ENCODE measurements around the gene RAB3IP.
"Not testable (repeated sequence)": the region's sequence is repeated elsewhere in the genome, so short reads cannot be mapped to it uniquely, and the experiment has no call there.

RAB3IP gene

DNA sequence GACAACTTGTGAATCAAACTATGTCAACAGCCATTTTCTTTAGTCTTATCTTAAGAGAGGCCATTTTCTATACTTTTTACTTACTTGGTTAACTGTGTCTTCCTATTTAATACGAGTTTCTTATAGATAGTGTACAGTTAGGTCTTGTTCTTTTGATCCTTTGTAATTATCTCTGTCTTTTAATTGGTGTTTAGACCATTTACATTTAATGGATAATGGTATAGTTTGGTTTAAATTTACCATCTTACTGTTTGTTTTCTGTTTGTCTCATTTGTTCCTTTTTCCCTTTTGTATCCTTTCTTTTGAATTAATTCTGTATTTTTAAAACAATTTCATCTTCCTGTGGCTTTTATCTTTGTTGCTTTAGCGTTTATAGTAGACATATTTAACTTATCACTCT, 19.4 kb downstream of the RAB3IP start:
- no peak for DNase-seq

DNA sequence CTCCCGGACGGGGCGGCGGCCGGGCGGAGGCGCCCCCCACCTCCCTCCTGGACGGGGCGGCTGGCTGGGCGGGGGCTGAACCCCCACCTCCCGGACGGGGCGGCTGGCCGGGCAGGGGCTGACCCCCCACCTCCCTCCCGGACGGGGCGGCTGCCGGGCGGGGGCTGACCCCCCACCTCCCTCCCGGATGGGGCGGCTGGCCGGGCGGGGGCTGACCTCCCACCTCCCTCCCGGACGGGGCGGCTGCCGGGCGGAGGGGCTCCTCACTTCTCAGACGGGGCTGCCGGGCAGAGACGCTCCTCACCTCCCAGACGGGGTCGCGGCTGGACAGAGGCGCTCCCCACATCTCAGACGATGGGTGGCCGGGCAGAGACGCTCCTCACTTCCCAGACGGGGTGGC, 20.9 kb downstream of the RAB3IP start:
- not testable (repeated sequence) for DNase-seq

DNA sequence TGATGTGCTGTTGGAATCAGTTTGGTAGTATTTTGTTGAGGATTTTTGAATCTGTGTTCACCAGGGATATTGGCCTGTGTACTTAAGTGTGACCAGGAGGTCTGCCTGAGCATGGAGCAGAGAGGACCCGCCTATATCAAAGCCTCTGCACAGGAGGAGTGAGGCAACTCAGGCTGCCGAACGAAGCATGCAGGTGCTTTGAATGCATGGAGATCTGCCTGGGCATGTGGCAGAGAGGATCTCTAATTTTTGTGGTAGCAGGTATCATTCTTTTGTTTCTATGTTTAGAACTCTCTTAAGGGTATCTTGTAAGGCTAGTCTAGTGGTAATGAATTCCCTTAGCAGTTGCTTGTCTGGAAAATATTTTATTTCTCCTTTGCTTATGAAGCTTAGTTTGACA, 26.9 kb downstream of the RAB3IP start:
- DNase-seq: no peak

DNA sequence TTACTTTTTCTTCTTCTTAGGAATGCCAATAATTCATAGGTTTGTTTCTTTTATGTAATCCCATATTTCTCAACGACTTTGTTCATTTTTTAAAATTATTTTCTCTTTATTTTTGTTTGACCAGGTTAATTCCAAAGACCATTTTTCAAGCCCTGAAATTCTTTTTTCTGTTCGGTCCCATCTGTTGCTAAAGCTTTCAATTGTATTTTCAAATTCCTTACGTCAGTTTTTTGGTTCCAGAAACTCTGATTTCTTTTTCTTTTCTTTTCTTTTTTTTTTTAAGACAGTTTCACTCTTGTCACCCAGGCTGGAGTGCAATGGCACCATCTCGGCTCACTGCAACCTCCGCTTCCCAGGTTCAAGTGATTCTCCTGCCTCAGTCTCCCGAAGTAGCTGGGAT, 27.6 kb downstream of the RAB3IP start:
- DNase-seq: no peak

DNA sequence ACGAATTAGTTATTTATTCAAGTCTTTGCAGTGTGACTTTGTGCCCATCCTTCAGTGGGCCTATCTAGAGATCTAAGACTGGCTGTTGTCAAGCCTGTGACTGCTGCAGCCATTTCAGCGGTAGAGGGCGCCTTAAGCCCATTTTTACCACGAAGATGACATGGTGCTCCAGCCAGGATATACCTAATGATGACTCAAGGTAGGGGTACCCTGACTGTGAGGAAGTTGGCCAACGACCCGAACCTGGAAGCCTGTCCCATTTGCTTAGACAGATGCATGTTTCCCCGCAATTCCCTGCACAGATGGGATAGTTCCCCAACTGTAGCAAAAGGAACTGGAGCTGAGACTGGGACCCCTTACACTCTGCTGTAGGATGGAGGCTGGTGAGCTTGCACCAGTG, 41.3 kb downstream of the RAB3IP start:
- DNase-seq: no peak

DNA sequence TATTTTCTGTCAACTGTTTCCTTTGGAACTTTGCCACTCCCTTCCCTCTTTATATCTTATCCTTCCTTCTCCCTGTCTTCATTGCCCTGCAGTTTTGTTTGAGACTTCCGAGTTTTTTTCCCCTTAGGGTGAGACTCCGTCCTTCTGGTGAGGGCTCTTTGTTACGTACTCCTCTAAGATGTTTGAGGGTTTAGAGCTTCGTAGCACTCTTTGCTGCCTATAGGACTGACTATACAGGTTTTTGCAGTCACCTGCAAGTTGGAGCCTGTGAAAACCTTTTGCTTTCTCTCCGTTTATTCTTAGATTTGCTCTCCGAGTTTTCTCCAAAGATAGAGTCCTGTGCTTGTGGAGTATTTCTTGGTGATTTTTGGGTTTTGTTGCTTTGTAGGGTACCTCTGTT, 44.7 kb downstream of the RAB3IP start:
- no peak for DNase-seq

DNA sequence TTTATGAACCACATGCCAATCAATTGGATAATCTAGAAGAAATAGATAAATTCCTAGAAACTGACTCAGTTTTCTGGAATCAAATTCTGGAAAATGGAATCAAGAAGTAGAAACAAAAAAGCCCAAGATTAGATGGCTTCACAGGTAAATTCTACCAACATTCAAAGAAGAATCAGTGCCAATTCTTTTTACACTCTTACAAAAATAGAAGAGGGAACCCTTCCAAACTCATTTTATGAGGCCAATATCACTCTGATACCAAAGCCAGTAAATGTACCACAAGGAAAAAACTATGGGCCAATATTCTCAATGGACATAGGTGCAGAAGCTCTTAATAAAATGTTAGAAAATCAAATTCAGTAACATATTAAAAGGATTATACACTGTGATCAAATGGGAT, 50.7 kb downstream of the RAB3IP start:
- no peak for DNase-seq

DNA sequence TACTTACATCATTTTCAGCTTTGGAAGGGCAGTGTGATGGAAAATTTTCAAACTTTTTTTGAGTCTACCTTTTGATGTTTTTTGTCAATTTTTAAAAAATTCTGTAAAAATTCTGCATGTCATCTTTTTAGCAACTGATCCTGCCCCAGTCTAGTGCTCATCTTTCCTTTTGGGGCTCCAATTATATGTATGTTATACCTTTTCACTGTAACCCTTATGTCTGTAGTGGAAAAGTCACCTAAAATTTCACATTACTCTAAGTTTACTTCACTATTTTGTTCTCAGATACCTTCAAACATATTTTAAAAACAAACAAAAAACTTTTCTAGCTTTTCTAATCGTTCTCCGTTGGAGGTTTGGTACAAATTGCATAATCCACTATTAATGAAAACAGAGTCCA, 53.9 kb downstream of the RAB3IP start:
- no peak for DNase-seq

DNA sequence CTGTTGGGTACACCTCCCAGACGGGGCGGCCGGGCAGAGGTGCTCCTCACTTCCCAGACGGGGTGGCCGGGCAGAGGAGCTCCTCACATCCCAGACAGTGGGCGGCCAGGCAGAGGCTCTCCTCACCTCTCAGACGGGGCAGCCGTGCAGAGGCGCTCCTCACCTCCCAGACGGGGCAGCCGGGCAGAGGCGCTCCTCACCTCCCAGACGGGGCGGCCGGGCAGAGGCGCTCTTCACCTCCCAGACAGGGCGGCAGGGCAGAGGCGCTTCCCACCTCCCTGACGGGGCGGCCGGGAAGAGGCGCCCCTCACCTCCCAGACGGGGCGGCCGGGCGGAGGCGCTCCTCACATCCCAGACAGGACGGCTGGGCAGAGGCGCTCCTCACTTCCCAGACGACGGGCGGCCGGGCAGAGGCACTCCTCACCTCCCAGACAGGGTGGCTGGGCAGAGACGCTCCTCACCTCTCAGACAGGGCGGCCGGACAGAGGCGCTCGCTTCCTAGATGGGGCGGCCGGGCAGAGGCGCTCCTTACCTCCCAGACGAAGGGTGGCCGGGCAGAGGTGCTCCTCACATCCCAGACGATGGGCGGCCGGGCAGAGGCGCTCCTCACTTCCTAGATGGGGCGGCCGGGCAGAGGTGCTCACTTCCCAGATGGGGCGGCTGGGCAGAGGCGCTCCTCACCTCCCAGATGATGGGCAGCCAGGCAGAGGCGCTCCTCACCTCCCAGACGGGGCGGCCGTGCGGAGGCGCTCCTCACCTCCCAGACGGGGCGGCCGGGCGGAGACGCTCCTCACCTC, 68.6 kb downstream of the RAB3IP start:
- DNase-seq: not testable (repeated sequence)

DNA sequence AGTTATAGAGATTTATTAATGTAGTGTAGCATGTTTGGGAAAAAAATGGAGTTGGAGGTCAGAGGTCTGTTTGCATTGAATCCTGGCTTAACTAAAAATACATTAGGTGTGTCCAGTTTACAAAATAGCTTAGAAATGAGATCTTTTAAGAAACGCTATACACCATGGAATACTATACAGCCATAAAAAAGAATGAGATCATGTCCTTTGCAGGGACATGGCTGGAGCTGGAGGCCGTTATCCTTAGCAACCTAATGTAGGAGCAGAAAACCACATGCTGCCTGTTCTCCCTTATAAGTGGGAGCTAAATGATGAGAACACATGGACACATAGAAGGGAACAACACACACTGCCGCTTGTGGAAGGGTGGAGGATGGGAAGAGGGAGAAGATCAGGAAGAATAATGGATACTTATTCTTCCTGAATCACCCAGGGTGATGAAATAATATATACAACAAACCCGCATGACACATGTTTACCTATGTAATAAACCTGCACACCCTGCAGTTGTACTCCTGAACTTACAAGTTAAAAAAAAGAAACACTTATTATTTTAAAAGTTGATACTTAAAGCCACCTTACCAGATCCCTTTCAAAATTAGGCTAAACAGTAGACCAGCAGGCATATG, 72.3 kb downstream of the RAB3IP start:
- no peak for DNase-seq

DNA sequence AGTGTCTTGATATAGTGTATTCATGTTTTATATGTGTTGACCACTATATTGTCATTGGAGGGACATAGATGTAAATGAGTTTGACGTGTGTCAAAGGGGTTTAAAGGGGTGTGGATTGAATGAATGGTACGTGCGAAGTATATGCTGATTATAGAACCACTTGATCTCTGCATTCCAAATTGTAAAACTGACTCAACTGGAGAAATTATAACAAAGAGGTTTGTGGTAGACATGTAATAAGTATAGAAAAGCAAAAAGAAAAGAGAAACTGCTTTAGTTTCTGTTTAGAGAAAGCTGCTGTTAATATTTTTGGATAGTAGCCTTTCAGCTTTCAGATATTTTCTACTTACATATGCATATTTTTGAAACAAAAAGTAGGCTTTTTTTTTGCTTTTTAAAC, 77.4 kb downstream of the RAB3IP start:
- no peak for DNase-seq

DNA sequence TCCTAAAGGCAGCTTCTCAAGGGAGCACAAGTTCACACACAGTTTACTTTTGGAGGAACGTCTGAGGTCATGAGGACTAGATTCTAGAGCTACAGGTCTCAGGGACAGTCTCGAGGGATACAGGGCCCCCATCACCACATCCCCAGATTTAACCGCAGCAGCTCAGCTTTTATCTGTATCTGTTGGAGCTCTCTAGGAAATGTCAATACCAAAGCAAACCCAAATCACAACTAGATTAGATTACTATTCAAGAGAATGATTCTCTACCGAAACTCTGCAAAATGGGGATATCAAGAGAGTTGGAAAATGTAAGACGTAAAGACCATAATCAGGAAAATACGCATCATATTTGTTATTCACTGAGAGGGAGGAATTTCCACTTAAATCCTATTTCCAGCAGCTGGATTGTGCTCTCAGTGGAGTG, 82.4 kb downstream of the RAB3IP start:
- DNase-seq: no peak

DNA sequence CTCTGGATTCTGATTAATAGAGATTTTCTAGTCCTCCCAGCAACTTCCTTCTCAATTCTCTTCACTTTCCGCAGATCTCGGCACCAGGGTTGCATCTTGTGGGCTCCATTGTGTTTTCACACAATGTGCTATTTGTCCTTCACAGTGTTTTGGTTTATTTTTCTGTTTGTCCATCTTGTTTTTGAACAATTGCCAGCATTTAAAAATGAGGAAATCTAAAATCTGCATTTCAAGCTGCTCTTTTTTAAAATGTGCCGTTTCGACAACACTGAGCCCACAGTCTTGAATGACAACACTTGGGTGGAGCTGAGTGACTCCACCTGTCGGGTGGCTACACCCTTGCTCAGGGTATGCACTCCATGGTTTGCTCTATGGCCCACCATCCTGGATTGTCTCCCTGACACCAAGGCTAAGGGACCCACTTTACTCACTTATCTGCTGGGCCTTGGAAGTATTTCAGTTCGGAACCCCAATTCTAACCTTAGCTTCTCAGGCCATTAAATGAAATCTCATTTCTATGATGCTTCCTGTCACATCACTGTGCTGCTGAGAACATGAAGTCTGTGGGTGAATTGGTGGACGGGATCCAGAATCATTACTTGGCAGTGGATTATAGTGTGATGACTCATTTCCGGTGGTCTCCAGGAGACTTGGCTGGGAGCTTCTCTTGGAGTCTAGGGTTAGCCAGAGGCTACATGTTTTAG, 82.9 kb downstream of the RAB3IP start:
- peak; percentile 22 for DNase-seq

DNA sequence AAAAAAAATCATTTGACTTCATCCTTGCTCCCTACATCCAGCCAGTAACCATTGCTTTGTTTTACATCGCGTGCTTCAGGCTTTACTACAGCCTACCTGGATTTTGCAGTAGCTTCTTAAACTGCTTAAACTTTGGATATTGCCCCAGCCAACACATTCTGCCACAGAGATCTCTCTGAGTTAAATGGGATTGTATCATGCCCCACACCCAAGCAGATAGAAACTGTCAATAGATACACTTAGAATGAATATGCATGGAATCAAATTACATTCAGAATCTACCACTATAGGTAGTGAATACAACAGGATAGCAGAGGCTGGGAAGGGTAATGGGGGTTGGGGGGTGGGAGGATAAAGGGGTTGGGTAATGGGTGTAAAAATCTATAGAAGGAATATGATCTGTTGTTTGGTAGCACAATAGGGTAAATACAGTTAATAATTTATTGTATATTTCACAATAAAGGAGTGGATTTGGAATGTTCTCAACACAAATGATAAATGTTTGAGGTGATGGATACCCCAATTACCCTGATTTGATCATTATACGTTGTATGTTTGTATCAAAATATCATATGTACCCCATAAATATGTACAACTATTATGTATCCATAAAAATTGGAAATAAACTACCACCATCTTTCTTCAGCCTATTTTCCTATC, 83.7 kb downstream of the RAB3IP start:
- no peak for DNase-seq

DNA sequence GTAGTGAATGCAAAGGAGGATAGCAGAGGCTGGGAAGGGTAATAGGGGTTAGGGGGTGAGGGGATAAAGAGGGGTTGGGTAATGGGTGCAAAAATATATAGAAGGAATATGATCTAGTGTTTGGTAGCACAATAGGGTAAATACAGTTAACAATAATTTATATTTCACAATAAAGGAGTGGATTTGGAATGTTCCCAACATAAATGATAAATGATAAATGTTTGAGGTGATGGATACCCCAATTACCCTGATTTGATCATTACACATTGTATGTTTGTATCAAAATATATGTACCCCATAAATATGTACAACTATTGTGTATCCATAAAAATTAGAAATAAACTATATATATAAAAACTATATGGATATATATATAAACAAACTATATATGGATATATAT, 85.4 kb downstream of the RAB3IP start:
- DNase-seq: no peak

DNA sequence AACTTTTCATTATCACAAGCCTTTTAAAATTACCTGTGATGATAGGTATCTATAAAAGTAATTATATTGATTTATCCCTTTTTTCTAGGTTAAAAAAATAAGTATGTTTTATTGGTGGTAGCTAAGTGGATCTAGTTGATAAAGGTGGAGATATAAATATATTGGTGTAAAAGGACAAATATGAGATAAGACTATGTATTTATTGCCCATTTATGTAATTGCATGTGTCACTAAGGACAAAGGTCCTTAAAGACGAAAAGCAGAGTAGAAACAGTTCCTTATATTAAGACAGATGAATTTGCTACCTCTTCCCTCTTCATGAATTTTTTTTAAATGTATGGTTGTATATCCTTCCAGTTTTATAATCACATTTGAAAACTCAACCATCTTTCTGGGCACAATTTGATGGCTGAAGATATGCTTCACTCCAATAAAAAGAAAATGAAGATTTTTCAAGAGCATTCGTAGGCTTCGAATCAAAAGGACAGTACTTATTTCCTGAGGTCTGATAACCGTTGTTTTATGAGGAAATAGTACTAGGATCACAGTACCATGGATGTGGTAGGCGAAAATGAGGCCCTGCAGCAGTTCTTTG, 86.4 kb downstream of the RAB3IP start, which contains the start of gene MYRFL:
Gene MYRFL (plus strand): TSS at position 262 of the 595 bp plus-strand sequence. CDS start 291 bp downstream, at position 553.
- DNase-seq: no peak

DNA sequence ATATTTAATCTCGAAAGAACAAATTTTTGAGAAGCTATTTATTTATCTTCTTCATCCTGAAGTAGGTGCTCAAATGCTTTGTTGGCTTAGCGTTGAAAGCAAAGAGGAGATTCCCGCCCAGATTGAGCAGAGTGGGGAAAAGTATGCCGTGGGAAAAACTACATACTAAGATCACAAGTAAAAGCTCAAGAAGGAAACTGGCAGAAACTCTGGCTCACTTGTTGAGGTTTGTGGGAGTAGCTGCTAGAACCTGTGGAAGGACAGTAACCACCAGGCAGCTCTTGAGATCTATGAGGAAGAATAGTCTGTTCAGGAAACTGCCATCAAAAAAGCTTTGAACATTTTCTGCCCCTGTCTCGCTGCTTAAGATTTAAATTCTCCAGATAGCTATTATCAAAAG, 90.2 kb downstream of the RAB3IP start:
- DNase-seq: no peak

DNA sequence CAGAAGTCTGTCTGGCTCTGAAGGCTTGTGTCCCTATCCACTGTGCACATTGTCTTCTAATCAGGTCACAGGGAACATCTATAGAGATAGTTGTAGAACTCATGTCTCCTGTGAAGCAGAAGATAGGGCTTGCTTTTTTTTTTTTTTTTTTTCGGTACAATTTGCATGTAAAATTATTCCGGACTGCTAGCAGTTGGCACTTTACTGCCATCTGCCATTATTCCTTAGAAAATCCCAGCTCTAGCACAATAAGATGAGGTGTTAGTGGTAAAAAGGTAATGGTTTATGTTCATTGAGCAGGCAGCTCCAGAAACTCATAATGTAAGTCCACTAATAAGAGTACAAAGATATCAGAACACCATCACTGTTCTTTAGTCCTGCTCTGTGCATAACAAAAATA, 95.0 kb downstream of the RAB3IP start:
- DNase-seq: no peak

DNA sequence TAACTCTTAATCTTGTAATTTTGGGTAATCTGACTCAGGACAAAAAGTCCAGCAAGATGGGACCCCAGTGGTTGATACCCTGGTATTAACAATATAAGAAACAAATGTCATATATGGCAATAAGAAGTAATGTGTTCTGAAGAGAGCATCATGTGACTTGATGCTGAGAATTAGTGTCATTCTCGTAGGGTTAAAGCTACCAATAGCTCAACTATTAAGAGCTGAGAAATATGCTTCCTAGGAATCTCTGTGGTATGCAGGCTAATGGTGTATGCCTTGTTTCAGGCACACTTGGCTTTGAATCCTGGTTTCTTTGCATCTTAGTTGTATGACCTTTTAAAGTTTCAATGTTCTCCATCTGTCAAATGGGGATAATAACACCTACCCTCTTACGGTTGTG, 95.5 kb downstream of the RAB3IP start:
- DNase-seq: no peak

DNA sequence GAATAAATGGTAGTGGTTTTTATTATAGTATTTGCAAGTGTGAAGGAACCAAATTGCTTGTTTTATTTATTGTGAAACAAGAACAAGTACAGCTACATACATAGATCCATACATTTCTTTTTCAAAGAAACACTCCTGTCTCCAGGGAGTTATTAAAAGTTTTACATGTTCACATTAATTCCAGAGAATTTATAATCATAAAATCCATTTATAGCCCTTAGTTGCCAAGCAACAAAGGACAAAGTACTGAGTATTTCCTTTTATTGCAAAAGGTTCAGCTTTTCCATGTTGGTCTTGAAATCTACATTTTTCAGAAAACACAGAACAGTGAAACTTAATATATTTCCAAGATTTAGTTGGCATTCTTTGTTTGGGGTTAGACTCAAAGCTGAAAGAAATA, 95.9 kb downstream of the RAB3IP start:
- DNase-seq: no peak

DNA sequence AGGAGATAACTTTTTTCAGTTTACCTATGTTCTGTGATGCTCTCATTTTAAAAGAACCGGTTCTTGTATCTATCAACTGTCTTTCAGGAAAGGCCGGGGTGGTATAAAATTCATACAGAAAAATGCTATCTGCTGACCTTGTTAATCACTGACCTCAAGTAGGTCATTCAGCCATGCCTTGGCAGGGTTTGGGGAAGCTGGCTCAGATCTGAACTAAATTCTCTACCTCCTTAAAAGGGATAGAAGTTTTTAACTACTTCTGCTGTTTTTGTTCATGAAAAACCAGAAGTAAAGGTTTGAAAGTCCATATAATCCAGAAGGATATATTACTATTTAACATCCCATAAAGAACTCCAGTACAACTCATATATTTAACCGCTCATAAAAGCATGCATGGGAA, 96.4 kb downstream of the RAB3IP start:
- no peak for DNase-seq

DNA sequence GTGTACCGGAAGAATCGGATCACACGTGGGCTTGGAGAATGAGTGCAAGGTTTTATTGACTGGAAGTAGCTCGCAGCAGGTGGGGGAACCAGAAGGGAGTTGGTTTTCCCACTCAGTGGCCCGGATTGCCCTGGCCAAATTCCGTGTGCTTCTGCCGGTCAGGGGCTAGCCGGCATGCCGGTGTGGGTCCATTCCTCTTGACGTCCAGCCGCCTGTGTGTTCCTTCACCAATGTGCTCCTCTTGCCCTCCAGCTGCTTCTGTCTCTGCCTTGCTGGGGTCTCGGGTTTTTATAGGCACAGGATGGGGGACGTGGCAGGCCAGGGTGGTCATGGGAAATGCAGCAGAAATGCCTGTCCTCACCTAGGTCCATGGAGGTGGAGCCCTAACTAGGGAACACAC, 97.4 kb downstream of the RAB3IP start:
- no peak for DNase-seq

DNA sequence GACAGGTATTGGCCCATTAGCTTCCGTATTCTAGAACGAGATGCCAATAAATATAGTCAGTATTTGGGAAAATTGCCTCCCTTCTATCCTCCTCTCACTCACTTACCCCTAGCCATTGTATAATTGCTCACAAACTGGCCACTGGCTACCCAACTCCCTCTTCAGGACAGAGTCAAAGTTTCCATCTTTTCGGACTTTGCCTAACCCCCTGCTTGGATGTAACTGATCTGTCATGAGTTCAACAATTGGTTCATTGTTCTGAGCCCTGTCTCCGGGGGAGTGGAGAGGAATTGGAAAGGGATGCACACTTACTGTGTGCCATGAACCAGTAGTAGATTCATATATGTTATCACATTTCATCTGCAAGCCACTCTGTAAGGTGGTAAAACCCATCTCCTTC, 98.5 kb downstream of the RAB3IP start:
- DNase-seq: no peak
